A549 (cell line): ENCODE data around the gene TTC32. TPM values are rescaled to one million over a fixed set of nuclear protein-coding genes. Genes with fewer than 3 reads are reported as not detected.

ENCODE experiments used
- ATAC-seq, 2 experiments: fragments of 200-7000 bp in 1 of 2; fragments of >200 bp in 1 of 2; cut with Nextera tagmentation in 1 of 2; cut with Tn5 transposase in 1 of 2; 3 replicates each; pipeline versions ENCODE4 v1.8.0 to v1.9.1; 2018 to 2020; ENCODE audit warnings: mild to moderate bottlenecking in 1 of 2, moderate library complexity in 1 of 2
- CTCF ChIA-PET: fragments of 300-600 bp; sonication (Branson Sonifier 250); formaldehyde crosslinking; extraction: SDS; loops from one replicate; lab custom pipeline; 2021; ENCODE audit warnings: antibody characterized with exemption, inconsistent platforms; lab: Yijun Ruan, JAX
- POLR2A ChIA-PET: fragments of 350-600 bp; formaldehyde crosslinking; extraction: SDS; loops from one replicate; lab custom pipeline; 2021; ENCODE audit warnings: antibody characterized with exemption, inconsistent platforms; lab: Yijun Ruan, JAX
- DNase-seq, 2 experiments: peaks; one replicate each; pipeline versions ENCODE4 v3.0.0 to v3.0.0-alpha.2; 2011 to 2016; ENCODE audit warnings: low read depth in 1 of 2, low spot score in 1 of 2
- FAIRE-seq: peaks from 2 replicates; lab custom pipeline; 2011; peaks lifted over from hg19 to GRCh38; lab: Jason Lieb, UNC
- H3K27ac ChIP-seq, 2 experiments: fragments of >200 bp; sonication (Bioruptor Twin); formaldehyde crosslinking; 3 replicates each; pipeline ENCODE4 v1.5.1; 2016 to 2017
- H3K4me1 ChIP-seq: fragments of >200 bp; sonication (Bioruptor Twin); formaldehyde crosslinking; 3 replicates; pipeline ENCODE4 v1.6.1; 2016
- H3K4me2 ChIP-seq: fragments of >200 bp; sonication (Bioruptor Twin); formaldehyde crosslinking; 3 replicates; pipeline ENCODE4 v1.6.1; 2016
- H3K4me3 ChIP-seq: fragments of >200 bp; sonication (Bioruptor Twin); formaldehyde crosslinking; 3 replicates; pipeline ENCODE4 v1.5.1; 2016
- H3K9me3 ChIP-seq: fragments of >200 bp; sonication (Bioruptor Twin); formaldehyde crosslinking; 3 replicates; pipeline ENCODE4 v1.6.1; 2016
- BHLHE40 ChIP-seq: IDR thresholded peaks from 2 replicates; pipeline ENCODE4 v1.6.1; 2012; ENCODE audit warnings: low read depth, low read length, inconsistent platforms
- CBX8 ChIP-seq: fragments of 200-600 bp; sonication (generic); IDR thresholded peaks from 2 replicates; pipeline ENCODE4 v1.6.1; 2016
- CHD4 ChIP-seq: fragments of 200-600 bp; sonication (generic); IDR thresholded peaks from 2 replicates; pipeline ENCODE4 v1.6.1; 2016; ENCODE audit warnings: antibody characterized with exemption, mild to moderate bottlenecking, borderline replicate concordance
- CTCF ChIP-seq: fragments of >200 bp; sonication (Bioruptor Twin); formaldehyde crosslinking; IDR thresholded peaks from 3 replicates; pipeline ENCODE4 v1.5.1; 2016
- EHMT2 ChIP-seq: fragments of 200-600 bp; sonication (generic); IDR thresholded peaks from 2 replicates; pipeline ENCODE4 v1.6.1; 2016; ENCODE audit warnings: antibody characterized with exemption, low read depth, mild to moderate bottlenecking, moderate library complexity
- GATA3 ChIP-seq: IDR thresholded peaks from 2 replicates; pipeline ENCODE4 v1.6.1; 2012; ENCODE audit warnings: borderline replicate concordance
- HMGXB4 ChIP-seq: fragments of 250-450 bp; sonication (Bioruptor Pico); IDR thresholded peaks from 2 replicates; pipeline ENCODE4 v1.5.0; 2021; ENCODE audit warnings: mild to moderate bottlenecking, moderate library complexity, borderline replicate concordance
- HOXB5 ChIP-seq: fragments of 250-450 bp; sonication (Bioruptor Pico); IDR thresholded peaks from 2 replicates; pipeline ENCODE4 v1.5.0; 2020; ENCODE audit warnings: mild to moderate bottlenecking, moderate library complexity
- JUN ChIP-seq, 2 experiments: fragments of >200 bp; sonication (Bioruptor Twin); formaldehyde crosslinking; IDR thresholded peaks; 2 replicates in 1 of 2; 3 replicates in 1 of 2; pipeline ENCODE4 v1.6.1; 2016 to 2017
- KDM1A ChIP-seq: fragments of 200-600 bp; sonication (generic); IDR thresholded peaks from 2 replicates; pipeline ENCODE4 v1.6.1; 2016; ENCODE audit warnings: low read depth, mild to moderate bottlenecking
- KDM5A ChIP-seq: fragments of 200-600 bp; sonication (generic); IDR thresholded peaks from 2 replicates; pipeline ENCODE4 v1.6.1; 2016; ENCODE audit warnings: antibody characterized with exemption, mild to moderate bottlenecking
- MAX ChIP-seq: IDR thresholded peaks from 2 replicates; pipeline ENCODE4 v1.6.1; 2012
- MAZ ChIP-seq: fragments of 150-350 bp; IDR thresholded peaks from 2 replicates; pipeline ENCODE4 v1.6.1; 2014; ENCODE audit warnings: antibody characterized with exemption, low read depth, low read length, borderline replicate concordance
- MYC ChIP-seq: IDR thresholded peaks from 2 replicates; pipeline ENCODE4 v1.6.1; 2012; ENCODE audit warnings: mild to moderate bottlenecking, inconsistent platforms, low read length, improper control_type of control experiment, borderline replicate concordance
- PHF8 ChIP-seq: fragments of 200-600 bp; sonication (generic); IDR thresholded peaks from 2 replicates; pipeline ENCODE4 v1.6.1; 2016; ENCODE audit warnings: low read depth, mild to moderate bottlenecking, antibody characterized with exemption, moderate library complexity, borderline replicate concordance
- RNF2 ChIP-seq: fragments of 200-600 bp; sonication (generic); IDR thresholded peaks from 2 replicates; pipeline ENCODE4 v1.6.1; 2016; ENCODE audit warnings: low read depth, mild to moderate bottlenecking, antibody characterized with exemption, moderate library complexity, borderline replicate concordance
- SREBF2 ChIP-seq: fragments of 450-650 bp; IDR thresholded peaks from 2 replicates; pipeline ENCODE4 v1.6.1; 2014; ENCODE audit warnings: mild to moderate bottlenecking, moderate library complexity
- ZSCAN20 ChIP-seq: fragments of 250-450 bp; sonication (Bioruptor Pico); IDR thresholded peaks from 2 replicates; pipeline ENCODE4 v1.8.0; 2022; ENCODE audit warnings: mild to moderate bottlenecking, moderate library complexity
- WGBS: methylation state at CpG from one replicate; pipeline ENCODE4 v1.1.6; 2017; ENCODE audit errors: missing lambda C conversion rate; 5-methylcytosine and 5-hydroxymethylcytosine counted together
- polyA plus RNA-seq, 4 experiments: library from polyadenylated mRNA; depleted of rRNA in 3 of 4; stranded (reverse); fragments of >200 nt; fragmentation: RNase III in 1 of 4; extraction: RNeasy Plus Mini Kit Qiagen cat#74134 plus additional on column Dnase treatment in 1 of 4; gene quantifications; 2 replicates in 3 of 4; 3 replicates in 1 of 4; pipeline ENCODE4 v1.2.3, GENCODE V29; 2011 to 2017
- TF ChIP-seq, protein P1 (sequence below): IDR thresholded peaks from 2 replicates; pipeline ENCODE4 v1.6.1; 2012; ENCODE audit warnings: low read depth, borderline replicate concordance
- TF ChIP-seq, protein P2 (sequence below): fragments of 200-600 bp; sonication (generic); IDR thresholded peaks from 2 replicates; pipeline ENCODE4 v1.6.1; 2016; ENCODE audit warnings: antibody characterized with exemption, mild to moderate bottlenecking, moderate library complexity

The TTC32 gene
- polyA plus RNA-seq, 2 of the 4 experiments (the other 2 are of a cell fraction), result 22.4 to 37.1 TPM

GRCh38 chr2:19848029-19848750 is 53.6 kb downstream of the TTC32 start:
- FAIRE-seq (no peak), ATAC-seq (no peak), DNase-seq (no peak)
- Histone ChIP-seq H3K4me2 (no peak overlapping the region), H3K4me3 (no peak overlapping the region), H3K4me1 (no peaks in the 10 kb centered on the region), H3K27ac (no peak overlapping the region), H3K9me3 (no peaks in the 10 kb centered on the region)
- CTCF ChIA-PET, result interaction anchor here (1.0 kb wide), 1 partner anchor 14 kb away, joined by 3 read pairs; no protein-coding TSS in a partner anchor
- POLR2A ChIA-PET, result no interaction called here
- WGBS, result 92% methylated on average over 11 of the region's 11 CpGs
- no peak for TF ChIP-seq GATA3
- no peak for TF ChIP-seq MAX
- no peak for TF ChIP-seq KDM1A
- TF ChIP-seq SREBF2, result no peak
- no peak for TF ChIP-seq JUN (IDR thresholded peaks at IDR 0.05)
- no peak for TF ChIP-seq KDM5A
- TF ChIP-seq MYC, result no peak
- TF ChIP-seq EHMT2, result no peak
- TF ChIP-seq RNF2, result no peak
- TF ChIP-seq CTCF, result no peak
- no peak for TF ChIP-seq CBX8
- TF ChIP-seq ZSCAN20, result no peak
- TF ChIP-seq, protein P1, sequence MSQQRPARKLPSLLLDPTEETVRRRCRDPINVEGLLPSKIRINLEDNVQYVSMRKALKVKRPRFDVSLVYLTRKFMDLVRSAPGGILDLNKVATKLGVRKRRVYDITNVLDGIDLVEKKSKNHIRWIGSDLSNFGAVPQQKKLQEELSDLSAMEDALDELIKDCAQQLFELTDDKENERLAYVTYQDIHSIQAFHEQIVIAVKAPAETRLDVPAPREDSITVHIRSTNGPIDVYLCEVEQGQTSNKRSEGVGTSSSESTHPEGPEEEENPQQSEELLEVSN, result no peak
- no peak for TF ChIP-seq PHF8
- TF ChIP-seq, all 56 proteins: peak for 0

GRCh38 chr2:19847486-19847885 is 54.3 kb downstream of the TTC32 start:
- no peak overlapping the region for H3K4me2 ChIP-seq
- no peak for DNase-seq
- TF ChIP-seq CTCF, result no peak
- no peak for TF ChIP-seq HOXB5
- TF ChIP-seq CHD4, result no peak
- no peak for TF ChIP-seq BHLHE40
- TF ChIP-seq MAZ, result no peak
- TF ChIP-seq, protein P2, sequence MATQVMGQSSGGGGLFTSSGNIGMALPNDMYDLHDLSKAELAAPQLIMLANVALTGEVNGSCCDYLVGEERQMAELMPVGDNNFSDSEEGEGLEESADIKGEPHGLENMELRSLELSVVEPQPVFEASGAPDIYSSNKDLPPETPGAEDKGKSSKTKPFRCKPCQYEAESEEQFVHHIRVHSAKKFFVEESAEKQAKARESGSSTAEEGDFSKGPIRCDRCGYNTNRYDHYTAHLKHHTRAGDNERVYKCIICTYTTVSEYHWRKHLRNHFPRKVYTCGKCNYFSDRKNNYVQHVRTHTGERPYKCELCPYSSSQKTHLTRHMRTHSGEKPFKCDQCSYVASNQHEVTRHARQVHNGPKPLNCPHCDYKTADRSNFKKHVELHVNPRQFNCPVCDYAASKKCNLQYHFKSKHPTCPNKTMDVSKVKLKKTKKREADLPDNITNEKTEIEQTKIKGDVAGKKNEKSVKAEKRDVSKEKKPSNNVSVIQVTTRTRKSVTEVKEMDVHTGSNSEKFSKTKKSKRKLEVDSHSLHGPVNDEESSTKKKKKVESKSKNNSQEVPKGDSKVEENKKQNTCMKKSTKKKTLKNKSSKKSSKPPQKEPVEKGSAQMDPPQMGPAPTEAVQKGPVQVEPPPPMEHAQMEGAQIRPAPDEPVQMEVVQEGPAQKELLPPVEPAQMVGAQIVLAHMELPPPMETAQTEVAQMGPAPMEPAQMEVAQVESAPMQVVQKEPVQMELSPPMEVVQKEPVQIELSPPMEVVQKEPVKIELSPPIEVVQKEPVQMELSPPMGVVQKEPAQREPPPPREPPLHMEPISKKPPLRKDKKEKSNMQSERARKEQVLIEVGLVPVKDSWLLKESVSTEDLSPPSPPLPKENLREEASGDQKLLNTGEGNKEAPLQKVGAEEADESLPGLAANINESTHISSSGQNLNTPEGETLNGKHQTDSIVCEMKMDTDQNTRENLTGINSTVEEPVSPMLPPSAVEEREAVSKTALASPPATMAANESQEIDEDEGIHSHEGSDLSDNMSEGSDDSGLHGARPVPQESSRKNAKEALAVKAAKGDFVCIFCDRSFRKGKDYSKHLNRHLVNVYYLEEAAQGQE, result no peak
- no peak for TF ChIP-seq HMGXB4 (CRISPR knock-in tag)
- TF ChIP-seq MYC, result no peak
- TF ChIP-seq ZSCAN20, result no peak
- TF ChIP-seq, all 56 proteins: peak for 0
- ChIA-PET CTCF (interaction anchor here (1.0 kb wide), 1 partner anchor 15 kb away, joined by 3 read pairs; no protein-coding TSS in a partner anchor), POLR2A (no interaction called here)
- FAIRE-seq (no peak), ATAC-seq (no peak)
- WGBS, result 87% methylated on average over 4 of the region's 4 CpGs
- Histone ChIP-seq H3K4me1 (no peaks in the 10 kb centered on the region), H3K9me3 (no peaks in the 10 kb centered on the region), H3K4me3 (no peak overlapping the region), H3K27ac (no peak overlapping the region)
